Loucy (cell line): ENCODE results near the gene ZBTB20.

Source experiments
- H2AFZ ChIP-seq: fragments of 200-600 bp; sonication (generic); 2 replicates; pipeline ENCODE4 v1.6.0; 2016; ENCODE audit warnings: antibody characterized with exemption, mild to moderate bottlenecking, low read length, moderate library complexity
- H3F3A ChIP-seq: fragments of 200-600 bp; 2 replicates; pipeline ENCODE4 v1.6.0; 2016; ENCODE audit warnings: antibody characterized with exemption, low read depth, mild to moderate bottlenecking
- H3K27me3 ChIP-seq: fragments of 200-600 bp; sonication (generic); 2 replicates; pipeline ENCODE4 v1.6.1; 2014; ENCODE audit warnings: low read length, mild to moderate bottlenecking; ENCODE audit not compliant: insufficient read depth, poor library complexity, severe bottlenecking
- H3K36me3 ChIP-seq: fragments of 200-600 bp; sonication (generic); 2 replicates; pipeline ENCODE4 v1.6.1; 2016; ENCODE audit warnings: low read length; ENCODE audit not compliant: insufficient read depth
- H3K4me1 ChIP-seq: fragments of 200-600 bp; sonication (generic); 2 replicates; pipeline ENCODE4 v1.5.1; 2014; ENCODE audit warnings: low read length, mild to moderate bottlenecking; ENCODE audit not compliant: insufficient read depth, poor library complexity, severe bottlenecking
- H3K4me2 ChIP-seq: fragments of 200-600 bp; sonication (generic); 2 replicates; pipeline ENCODE4 v1.6.0; 2014; ENCODE audit warnings: antibody characterized with exemption, low read length, low read depth, mild to moderate bottlenecking; ENCODE audit not compliant: poor library complexity, severe bottlenecking
- H3K4me3 ChIP-seq: fragments of 200-600 bp; sonication (generic); 2 replicates; pipeline ENCODE4 v1.5.1; 2014; ENCODE audit warnings: low read length, mild to moderate bottlenecking, mixed read lengths; ENCODE audit not compliant: poor library complexity, severe bottlenecking
- H3K79me2 ChIP-seq: fragments of 200-600 bp; sonication (generic); 2 replicates; pipeline ENCODE4 v1.6.1; 2014; ENCODE audit warnings: low read length; ENCODE audit not compliant: insufficient read depth
- H3K9ac ChIP-seq: fragments of 200-600 bp; sonication (generic); 2 replicates; pipeline ENCODE4 v1.6.0; 2014; ENCODE audit warnings: mild to moderate bottlenecking, low read depth, low read length, moderate library complexity; ENCODE audit not compliant: poor library complexity, severe bottlenecking
- H3K9me2 ChIP-seq: fragments of 200-600 bp; sonication (generic); replicated peaks from 2 replicates; pipeline ENCODE4 v1.6.1; 2016; ENCODE audit warnings: low read depth, low read length, mixed read lengths
- H3K9me3 ChIP-seq: fragments of 200-600 bp; sonication (generic); 2 replicates; pipeline ENCODE4 v1.6.1; 2014; ENCODE audit warnings: mild to moderate bottlenecking, antibody characterized with exemption, low read length, low read depth; ENCODE audit not compliant: insufficient read depth
- H4K20me1 ChIP-seq: fragments of 200-600 bp; sonication (generic); 2 replicates; pipeline ENCODE4 v1.6.0; 2014; ENCODE audit warnings: antibody characterized with exemption, low read length, mild to moderate bottlenecking; ENCODE audit not compliant: insufficient read depth, poor library complexity, severe bottlenecking
- EZH2phosphoT487 ChIP-seq: fragments of 200-600 bp; IDR thresholded peaks from 2 replicates; pipeline ENCODE4 v1.6.1; 2018; ENCODE audit warnings: antibody characterized with exemption, mild to moderate bottlenecking, moderate library complexity, borderline replicate concordance
- TF ChIP-seq, protein P1 (sequence below): fragments of 200-600 bp; sonication (generic); conservative IDR thresholded peaks from 2 replicates; pipeline ENCODE4 v1.5.1; 2014; ENCODE audit warnings: mild to moderate bottlenecking, antibody characterized with exemption, low read length

ZBTB20 gene

DNA sequence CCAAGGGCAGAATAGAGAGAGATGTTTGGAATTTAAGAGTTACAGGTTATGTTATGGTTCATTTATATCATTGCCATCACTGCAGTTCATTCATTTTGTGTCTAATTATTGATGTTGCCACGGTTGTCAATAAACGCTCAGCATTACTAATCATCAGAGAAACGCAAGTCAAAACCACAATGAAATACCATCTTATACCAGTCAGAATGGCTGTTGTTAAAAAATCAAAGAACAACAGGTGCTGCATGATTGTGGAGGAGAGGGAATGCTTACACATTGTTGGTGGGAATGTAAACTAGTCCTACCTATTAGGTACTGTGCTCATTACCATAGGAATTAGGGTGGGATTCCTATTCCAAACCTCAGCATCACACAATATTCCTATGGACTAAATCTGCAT, 502.7 kb downstream of the ZBTB20 start:
- Histone ChIP-seq H3K36me3 (no peaks in the 10 kb centered on the region), H3K4me2 (no peak overlapping the region), H3K4me3 (no peak overlapping the region), H2AFZ (no peak overlapping the region), H3K9me2 (no peaks in the 10 kb centered on the region), H3F3A (no peaks in the 10 kb centered on the region), H3K9me3 (no peaks in the 10 kb centered on the region), H4K20me1 (no peaks in the 10 kb centered on the region), H3K9ac (no peak overlapping the region), H3K27me3 (no peaks in the 10 kb centered on the region), H3K79me2 (no peaks in the 10 kb centered on the region), H3K4me1 (no peaks in the 10 kb centered on the region)
- TF ChIP-seq, protein P1, sequence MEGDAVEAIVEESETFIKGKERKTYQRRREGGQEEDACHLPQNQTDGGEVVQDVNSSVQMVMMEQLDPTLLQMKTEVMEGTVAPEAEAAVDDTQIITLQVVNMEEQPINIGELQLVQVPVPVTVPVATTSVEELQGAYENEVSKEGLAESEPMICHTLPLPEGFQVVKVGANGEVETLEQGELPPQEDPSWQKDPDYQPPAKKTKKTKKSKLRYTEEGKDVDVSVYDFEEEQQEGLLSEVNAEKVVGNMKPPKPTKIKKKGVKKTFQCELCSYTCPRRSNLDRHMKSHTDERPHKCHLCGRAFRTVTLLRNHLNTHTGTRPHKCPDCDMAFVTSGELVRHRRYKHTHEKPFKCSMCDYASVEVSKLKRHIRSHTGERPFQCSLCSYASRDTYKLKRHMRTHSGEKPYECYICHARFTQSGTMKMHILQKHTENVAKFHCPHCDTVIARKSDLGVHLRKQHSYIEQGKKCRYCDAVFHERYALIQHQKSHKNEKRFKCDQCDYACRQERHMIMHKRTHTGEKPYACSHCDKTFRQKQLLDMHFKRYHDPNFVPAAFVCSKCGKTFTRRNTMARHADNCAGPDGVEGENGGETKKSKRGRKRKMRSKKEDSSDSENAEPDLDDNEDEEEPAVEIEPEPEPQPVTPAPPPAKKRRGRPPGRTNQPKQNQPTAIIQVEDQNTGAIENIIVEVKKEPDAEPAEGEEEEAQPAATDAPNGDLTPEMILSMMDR = no peak
- TF ChIP-seq EZH2phosphoT487 = no peak

DNA sequence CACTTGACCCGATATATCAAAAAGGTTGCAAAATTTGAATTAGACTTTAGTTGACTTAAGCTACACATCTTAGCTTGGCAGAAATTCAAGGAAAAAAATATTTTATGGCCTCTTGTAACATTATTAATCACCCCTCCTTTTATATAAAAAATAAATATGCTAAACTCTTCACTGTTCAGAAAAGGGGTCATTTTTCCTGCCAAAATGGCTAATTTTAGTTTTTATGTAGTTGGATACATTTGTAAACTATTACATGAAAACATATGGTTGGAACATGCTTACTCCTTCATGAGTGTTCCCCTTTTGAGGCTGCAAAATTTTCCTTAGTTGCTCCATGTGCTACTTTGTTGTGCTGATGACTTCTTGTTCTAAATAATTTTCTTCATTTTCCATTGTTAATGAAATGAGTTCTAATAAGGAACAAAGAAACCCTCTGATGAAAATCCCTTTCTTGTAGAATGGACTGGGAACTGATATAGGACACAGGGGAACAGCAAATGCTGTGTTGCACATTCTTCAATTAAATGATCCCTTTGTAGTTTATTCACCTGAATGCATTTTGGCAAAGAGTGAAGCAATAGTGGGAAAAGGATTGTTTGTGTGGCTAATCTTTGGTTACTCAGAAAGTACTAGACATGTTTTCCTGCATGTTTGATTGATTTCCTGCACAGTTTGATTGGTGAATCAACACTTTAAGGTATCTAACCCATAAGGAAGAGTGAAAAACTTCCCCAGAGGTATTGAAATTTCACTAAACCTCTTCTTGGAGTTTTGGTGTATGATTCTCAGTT, 503.9 kb downstream of the ZBTB20 start:
- no peaks in the 10 kb centered on the region for H3K27me3 ChIP-seq
- H3K36me3 ChIP-seq = no peaks in the 10 kb centered on the region
- H2AFZ ChIP-seq = no peak overlapping the region
- no peaks in the 10 kb centered on the region for H3K79me2 ChIP-seq
- H3K9me2 ChIP-seq = no peaks in the 10 kb centered on the region
- H3K9me3 ChIP-seq = no peaks in the 10 kb centered on the region
- H3F3A ChIP-seq = no peaks in the 10 kb centered on the region
- no peak overlapping the region for H3K9ac ChIP-seq
- no peaks in the 10 kb centered on the region for H3K4me1 ChIP-seq
- no peak overlapping the region for H3K4me3 ChIP-seq
- H4K20me1 ChIP-seq = no peaks in the 10 kb centered on the region
- no peak for TF ChIP-seq EZH2phosphoT487
- TF ChIP-seq, protein P1 = no peak
- no peak overlapping the region for H3K4me2 ChIP-seq

DNA sequence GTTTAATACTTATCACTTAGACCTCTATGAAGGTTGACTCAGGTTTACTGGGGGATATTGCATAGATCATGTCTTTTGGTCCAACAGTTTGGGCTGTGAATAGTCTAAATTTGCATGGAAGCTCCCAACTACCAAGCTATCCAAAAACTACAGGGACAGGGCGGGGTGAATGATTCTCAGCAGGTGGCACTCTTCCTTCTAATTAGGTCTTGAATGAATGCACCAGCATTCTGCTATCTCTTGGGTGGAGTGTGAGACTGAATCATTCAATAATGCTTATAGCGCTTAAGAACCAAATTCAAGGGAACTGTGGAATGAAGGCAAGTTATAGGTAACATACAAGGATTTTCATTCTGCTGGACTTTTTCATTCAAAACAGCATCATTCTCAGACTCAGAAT, 507.0 kb downstream of the ZBTB20 start:
- Histone ChIP-seq H3K9ac (no peak overlapping the region), H3K9me2 (no peaks in the 10 kb centered on the region), H3K27me3 (peaks cover 4% of the 10 kb centered on the region), H3K4me2 (no peak overlapping the region), H3K4me1 (no peaks in the 10 kb centered on the region), H2AFZ (no peak overlapping the region), H3K79me2 (no peaks in the 10 kb centered on the region), H3F3A (no peaks in the 10 kb centered on the region), H3K4me3 (no peak overlapping the region), H3K9me3 (no peaks in the 10 kb centered on the region; the same call in 1 of the 2 replicates), H4K20me1 (no peaks in the 10 kb centered on the region), H3K36me3 (no peaks in the 10 kb centered on the region)
- TF ChIP-seq EZH2phosphoT487 = no peak
- TF ChIP-seq, protein P1 = 0 out of 2 replicates have a peak, but pooled peaks have one; percentile 15
